Activated T-cell treated with anti-CD3 and anti-CD28 coated beads, Interleukin-2, amount 50 U/mL, for 72 hours (primary cell): ENCODE measurements around the gene SND1. TPM values are rescaled to one million over a fixed set of nuclear protein-coding genes. Genes with fewer than 3 reads are reported as not detected.

Experiments used
- ATAC-seq, 2 donors: fragments of 150-1000 bp; cut with Tn5 transposase; replicated peaks in 1 of 2; 2 replicates each; pipeline ENCODE4 v1.10.0; 2021; ENCODE audit warnings: moderate library complexity in 2 of 2, mild to moderate bottlenecking in 1 of 2
- DNase-seq, 2 donors: peaks; one replicate each; pipeline ENCODE4 v3.0.0; 2021 to 2022; ENCODE audit warnings: mixed read lengths in 1 of 2
- H3K27ac Mint-ChIP-seq: one replicate; pipeline ENCODE4 v1.8.0; 2022; ENCODE audit warnings: mild to moderate bottlenecking, moderate library complexity, mixed read lengths
- H3K27me3 Mint-ChIP-seq: one replicate; pipeline ENCODE4 v1.8.0; 2022; ENCODE audit warnings: low read depth, mixed read lengths
- H3K36me3 Mint-ChIP-seq, 2 donors: one replicate each; pipeline ENCODE4 v1.8.0; 2022; ENCODE audit warnings: mixed read lengths in 2 of 2, mild to moderate bottlenecking in 1 of 2; ENCODE audit not compliant: insufficient read depth in 2 of 2
- H3K4me1 Mint-ChIP-seq: one replicate; pipeline ENCODE4 v1.8.0; 2022; ENCODE audit warnings: low read depth, mixed read lengths
- H3K4me3 Mint-ChIP-seq, 2 donors: one replicate each; pipeline ENCODE4 v1.8.0; 2022; ENCODE audit warnings: mild to moderate bottlenecking in 2 of 2, mixed read lengths in 2 of 2, moderate library complexity in 2 of 2
- H3K9me3 Mint-ChIP-seq, 2 donors: one replicate each; pipeline ENCODE4 v1.8.0; 2022; ENCODE audit warnings: mixed read lengths in 2 of 2
- total RNA-seq, 2 donors: library from RNA; stranded (reverse); gene quantifications; one replicate each; pipeline ENCODE4 v1.2.3, GENCODE V29; 2022

SND1 gene
- total RNA-seq, 2 donors from 2014 or later: 237 to 285 TPM

DNA sequence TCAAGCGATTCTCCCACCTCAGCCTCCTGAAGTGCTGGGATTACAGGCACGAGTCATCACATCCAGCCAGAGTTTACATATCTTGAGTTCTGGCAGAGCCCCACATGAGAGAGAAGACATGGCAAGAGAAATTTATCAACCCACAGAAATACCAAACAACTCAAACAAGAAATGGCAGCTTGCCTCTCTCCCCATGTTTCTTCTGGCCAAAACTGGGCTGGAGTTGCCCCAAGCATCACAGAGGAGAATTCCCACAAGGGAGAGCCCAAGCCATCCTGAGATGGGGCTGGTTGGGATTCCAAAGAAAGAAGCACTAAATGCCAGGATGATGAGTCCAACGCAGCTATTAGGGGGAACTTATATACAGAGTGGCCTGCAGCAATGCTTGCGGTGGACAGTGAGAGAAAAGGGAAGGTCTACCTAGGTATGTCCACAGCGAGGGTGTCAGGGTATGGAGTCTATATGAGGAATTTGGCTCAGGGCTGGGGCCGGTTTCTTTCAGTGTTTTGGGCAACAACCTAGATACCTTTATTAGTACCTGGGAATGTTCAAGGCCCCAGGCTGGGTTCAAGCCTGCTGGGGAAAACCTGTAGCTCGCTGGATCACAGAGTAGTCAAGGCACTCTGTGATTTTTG lies 19.6 kb upstream of the SND1 start:
- ATAC-seq (no peak), DNase-seq (no peak)
- Mint-ChIP-seq H3K27me3 (peaks cover 21% of the 10 kb centered on the region), H3K4me1 (peaks cover 7% of the 10 kb centered on the region), H3K4me3 (no peak overlapping the region), H3K9me3 (no peaks in the 10 kb centered on the region), H3K36me3 (no peaks in the 10 kb centered on the region), H3K27ac (no peak overlapping the region)

DNA sequence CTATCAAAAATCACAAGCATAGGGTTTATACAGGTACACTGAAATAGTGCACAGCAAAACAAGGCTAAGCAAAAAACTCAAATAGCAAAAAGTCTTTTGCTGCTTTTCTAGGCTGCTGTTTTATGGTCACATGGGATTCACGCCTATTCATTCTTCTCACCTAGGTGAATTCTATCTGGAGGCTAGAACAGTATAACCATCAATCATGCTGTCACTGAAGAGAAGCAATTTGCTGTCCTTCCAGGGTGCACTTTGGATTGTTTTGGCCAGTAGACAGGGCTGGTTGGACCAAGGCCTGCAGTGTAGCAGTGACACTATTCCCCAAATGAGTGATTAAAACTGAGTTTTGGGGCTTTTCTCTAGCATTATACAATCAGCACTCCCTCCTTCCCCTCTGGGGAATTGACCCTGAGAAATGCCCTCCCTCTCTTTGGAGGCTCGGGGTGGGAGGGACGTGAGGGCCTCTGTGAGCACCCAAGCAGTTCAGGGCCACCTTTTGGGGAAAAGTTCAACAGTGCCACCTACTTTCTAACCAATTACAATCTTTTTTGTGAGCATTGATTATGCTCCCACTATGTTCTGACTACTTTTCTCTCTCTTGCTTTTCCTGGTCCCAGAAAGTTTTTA lies 16.2 kb upstream of the SND1 start:
- no peak overlapping the region for H3K4me3 Mint-ChIP-seq
- H3K4me1 Mint-ChIP-seq: no peaks in the 10 kb centered on the region
- H3K27ac Mint-ChIP-seq: no peak overlapping the region
- no peaks in the 10 kb centered on the region for H3K36me3 Mint-ChIP-seq
- no peaks in the 10 kb centered on the region for H3K9me3 Mint-ChIP-seq
- ATAC-seq (no peak), DNase-seq (no peak)
- peaks cover 27% of the 10 kb centered on the region for H3K27me3 Mint-ChIP-seq

DNA sequence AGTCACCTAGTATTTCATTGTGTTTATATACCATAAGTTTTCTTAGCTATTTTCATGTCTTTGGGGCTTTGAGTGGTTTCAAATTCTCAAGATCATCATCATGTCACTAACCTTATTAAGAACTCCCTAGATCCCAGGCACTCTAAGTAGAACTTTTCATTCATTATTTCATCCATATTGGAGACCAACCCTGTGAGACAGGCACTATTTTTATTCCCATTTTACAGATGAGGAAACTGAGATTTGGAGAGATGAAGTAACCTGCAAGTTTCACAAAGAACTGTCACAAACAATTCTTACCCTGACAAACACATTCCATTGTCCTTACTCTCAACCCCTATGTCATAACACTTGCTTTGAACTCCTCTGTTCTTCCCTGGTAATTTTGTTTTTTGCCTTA lies 13.8 kb upstream of the SND1 start:
- H3K27ac Mint-ChIP-seq: no peak overlapping the region
- peaks cover 27% of the 10 kb centered on the region for H3K27me3 Mint-ChIP-seq
- ATAC-seq (no peak), DNase-seq (no peak)
- no peak overlapping the region for H3K4me3 Mint-ChIP-seq
- H3K9me3 Mint-ChIP-seq: no peaks in the 10 kb centered on the region
- H3K36me3 Mint-ChIP-seq: no peaks in the 10 kb centered on the region
- H3K4me1 Mint-ChIP-seq: no peaks in the 10 kb centered on the region

DNA sequence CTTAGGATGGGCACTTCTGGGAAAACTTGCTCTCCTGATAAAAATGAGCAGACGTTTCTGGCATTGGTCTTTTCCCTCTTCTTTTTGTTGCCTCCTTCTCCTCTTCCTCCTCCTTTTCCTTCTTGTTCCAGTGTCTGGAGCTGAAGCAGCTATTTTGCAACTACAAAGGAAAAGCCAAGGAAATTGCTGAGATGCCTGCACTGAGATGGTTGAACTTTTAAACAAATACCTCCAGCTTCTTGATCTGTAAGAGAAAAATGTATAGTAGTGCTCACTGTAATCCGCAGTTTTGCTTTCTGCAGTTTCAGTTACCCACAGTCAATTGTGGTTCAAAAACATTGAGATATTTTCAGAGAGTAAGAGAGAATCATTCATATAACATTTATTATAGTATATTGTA lies 7.5 kb upstream of the SND1 start:
- Mint-ChIP-seq H3K4me3 (no peak overlapping the region), H3K4me1 (no peaks in the 10 kb centered on the region), H3K36me3 (no peaks in the 10 kb centered on the region), H3K27ac (no peak overlapping the region), H3K9me3 (no peaks in the 10 kb centered on the region), H3K27me3 (peaks cover 6% of the 10 kb centered on the region)
- DNase-seq: no peak
- ATAC-seq: no peak

DNA sequence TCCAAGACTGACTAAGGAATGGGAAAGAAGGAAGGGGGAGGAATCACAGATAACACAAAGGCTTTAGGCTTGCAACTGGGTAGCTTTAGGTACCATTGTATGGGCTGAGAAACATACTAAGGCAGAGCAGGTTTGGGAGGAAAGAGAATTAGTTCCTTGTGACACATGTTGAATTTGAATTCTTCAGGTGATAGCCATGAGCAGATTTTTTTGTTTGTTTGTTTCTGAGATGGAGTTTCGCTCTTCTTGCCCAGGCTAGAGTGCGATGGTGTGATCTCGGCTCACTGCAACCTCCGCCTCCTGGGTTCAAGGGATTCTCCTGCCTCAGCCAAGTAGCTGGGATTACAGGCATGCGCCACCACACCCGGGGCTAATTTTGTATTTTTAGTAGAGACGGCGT lies 4.4 kb upstream of the SND1 start:
- ATAC-seq: no peak
- Mint-ChIP-seq H3K27me3 (no peaks in the 10 kb centered on the region), H3K4me1 (peaks cover 6% of the 10 kb centered on the region), H3K36me3 (peaks cover 3 to 10% of the 10 kb centered on the region in 2 donors), H3K4me3 (no peak overlapping the region), H3K27ac (no peak overlapping the region), H3K9me3 (no peaks in the 10 kb centered on the region)
- no peak for DNase-seq

DNA sequence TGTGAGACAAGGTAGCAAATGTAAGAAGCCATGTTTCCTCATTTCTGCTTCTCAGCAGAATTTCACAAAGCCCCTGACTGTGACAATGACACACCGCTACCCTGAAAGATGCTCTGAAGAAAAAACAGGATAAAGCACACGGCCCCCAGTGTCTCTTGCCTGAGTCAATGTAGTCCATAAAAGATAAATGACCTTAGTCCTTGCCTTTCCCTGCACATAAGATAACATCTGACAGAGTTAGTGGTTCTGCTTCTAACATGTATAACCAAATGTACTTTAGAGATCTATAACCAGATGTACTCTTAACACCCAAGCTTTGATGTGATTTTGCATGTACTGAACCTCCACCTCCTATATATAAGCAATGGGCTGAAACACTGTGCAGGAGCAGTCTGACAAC lies 3.0 kb upstream of the SND1 start:
- Mint-ChIP-seq H3K27ac (no peak overlapping the region), H3K4me1 (peaks cover 18% of the 10 kb centered on the region), H3K9me3 (no peaks in the 10 kb centered on the region), H3K4me3 (no peak overlapping the region), H3K36me3 (peaks cover 6 to 18% of the 10 kb centered on the region in 2 donors), H3K27me3 (no peaks in the 10 kb centered on the region)
- DNase-seq (no peak), ATAC-seq (no peak)

DNA sequence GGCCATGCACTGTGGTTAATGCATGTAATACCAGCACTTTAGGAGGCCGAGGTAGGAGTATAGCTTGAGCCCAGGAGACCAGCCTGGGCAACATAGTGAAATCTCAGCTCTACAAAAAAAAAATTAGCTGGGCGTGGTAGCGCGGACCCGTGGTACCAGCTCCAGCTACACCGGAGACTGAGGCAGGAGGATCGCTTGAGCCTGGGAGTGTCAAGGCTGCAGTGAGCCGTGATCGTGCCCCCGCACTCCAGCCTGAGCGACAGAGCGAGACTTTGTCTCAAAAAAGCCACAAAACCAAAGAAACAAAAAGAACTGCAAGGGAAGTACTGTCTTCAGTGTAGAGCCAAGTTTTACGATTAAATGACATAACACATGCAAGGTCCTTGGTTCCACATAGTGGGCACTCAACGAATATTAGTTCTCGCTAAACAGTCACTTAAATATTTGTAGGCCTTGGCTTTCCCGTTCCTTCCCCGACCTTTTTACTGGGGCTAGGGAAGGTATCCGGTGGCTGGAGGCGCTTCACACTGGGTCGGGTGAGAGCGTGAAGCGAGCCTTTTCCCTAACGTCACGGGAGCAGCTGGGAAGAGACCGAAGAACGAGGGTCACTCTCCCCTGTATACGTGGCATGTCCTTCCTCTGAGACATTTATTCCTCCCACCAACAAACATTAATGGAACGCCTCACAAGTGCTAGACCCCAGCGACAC lies 993 bp upstream of the SND1 start:
- Mint-ChIP-seq H3K4me1 (peaks cover 38% of the 10 kb centered on the region), H3K9me3 (no peaks in the 10 kb centered on the region), H3K4me3 (peak overlapping the region in 1 of 2 donors; percentile 97), H3K27me3 (no peaks in the 10 kb centered on the region), H3K27ac (peak overlapping the region; percentile 98), H3K36me3 (peaks cover 6 to 26% of the 10 kb centered on the region in 2 donors)
- ATAC-seq (no peak), DNase-seq (peak in 1 of 2 donors; percentile 34)

DNA sequence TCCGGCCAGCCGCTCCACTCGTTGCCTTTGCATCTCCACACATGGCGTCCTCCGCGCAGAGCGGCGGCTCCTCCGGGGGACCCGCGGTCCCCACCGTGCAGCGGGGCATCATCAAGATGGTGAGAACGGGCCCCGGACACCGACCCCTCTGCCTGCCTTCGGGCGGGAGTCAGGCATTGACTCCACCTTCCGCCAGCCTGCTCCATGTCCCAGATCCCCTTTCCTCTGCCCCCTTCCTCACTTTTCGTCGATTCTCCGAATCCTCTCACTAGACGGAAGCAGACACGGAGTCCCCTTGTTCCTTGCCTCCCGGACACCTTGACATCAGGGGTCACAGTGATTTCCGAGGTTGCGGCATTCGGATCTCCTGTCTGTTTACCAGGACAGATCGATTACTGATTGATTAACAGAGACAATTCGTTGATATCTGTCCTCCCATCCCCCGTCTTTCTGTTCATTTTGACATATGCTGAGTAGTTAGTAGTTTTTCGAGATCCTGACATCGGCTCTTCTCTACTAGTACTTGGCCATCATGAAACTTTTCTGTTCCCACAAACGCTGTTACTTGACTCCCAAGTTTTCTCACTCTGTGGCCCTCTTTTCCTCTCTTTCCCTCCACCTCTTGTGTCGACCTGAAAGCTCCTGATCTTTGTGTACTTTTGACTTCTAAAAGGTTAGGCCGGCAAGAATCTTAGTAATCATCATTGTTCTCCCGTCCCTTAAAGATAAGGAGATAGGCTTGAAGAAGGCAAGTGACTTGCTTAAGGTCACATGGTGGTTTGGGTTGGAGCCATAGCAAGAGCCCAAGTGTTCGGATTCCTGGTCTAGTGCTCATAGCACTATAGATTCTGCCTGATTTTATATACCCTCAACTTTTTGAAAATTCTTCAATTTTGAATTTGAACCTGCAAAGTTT lies 597 bp downstream of the SND1 start:
- Mint-ChIP-seq H3K27ac (peak overlapping the region; percentile 98), H3K36me3 (peaks cover 9 to 30% of the 10 kb centered on the region in 2 donors), H3K4me1 (peaks cover 52% of the 10 kb centered on the region), H3K4me3 (peak overlapping the region in 1 of 2 donors; percentile 97), H3K27me3 (no peaks in the 10 kb centered on the region), H3K9me3 (no peaks in the 10 kb centered on the region)
- peak; percentile 31 to 32 for ATAC-seq
- DNase-seq: peak in 1 of 2 donors; percentile 8

DNA sequence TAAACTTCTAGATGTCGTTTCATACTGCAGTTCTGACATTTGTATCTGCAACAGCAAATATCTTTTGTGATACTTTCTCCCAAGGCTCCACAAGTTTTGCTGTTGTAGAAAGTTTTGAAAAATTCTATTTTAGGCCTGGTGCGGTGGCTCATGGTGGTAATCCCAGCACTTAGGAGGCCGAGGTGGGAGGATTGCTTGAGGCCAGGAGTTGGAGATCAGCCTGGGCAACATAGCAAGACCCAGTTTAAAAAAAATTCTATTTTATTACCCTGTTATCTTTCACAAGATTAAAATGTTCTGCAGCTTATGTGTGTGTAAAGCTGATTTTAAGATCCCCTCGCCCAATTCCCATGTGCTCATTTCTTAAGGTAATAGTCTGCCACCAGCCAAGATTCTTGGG lies 1.4 kb downstream of the SND1 start:
- Mint-ChIP-seq H3K4me3 (peak overlapping the region in 1 of 2 donors; percentile 97), H3K27ac (peak overlapping the region; percentile 98)

DNA sequence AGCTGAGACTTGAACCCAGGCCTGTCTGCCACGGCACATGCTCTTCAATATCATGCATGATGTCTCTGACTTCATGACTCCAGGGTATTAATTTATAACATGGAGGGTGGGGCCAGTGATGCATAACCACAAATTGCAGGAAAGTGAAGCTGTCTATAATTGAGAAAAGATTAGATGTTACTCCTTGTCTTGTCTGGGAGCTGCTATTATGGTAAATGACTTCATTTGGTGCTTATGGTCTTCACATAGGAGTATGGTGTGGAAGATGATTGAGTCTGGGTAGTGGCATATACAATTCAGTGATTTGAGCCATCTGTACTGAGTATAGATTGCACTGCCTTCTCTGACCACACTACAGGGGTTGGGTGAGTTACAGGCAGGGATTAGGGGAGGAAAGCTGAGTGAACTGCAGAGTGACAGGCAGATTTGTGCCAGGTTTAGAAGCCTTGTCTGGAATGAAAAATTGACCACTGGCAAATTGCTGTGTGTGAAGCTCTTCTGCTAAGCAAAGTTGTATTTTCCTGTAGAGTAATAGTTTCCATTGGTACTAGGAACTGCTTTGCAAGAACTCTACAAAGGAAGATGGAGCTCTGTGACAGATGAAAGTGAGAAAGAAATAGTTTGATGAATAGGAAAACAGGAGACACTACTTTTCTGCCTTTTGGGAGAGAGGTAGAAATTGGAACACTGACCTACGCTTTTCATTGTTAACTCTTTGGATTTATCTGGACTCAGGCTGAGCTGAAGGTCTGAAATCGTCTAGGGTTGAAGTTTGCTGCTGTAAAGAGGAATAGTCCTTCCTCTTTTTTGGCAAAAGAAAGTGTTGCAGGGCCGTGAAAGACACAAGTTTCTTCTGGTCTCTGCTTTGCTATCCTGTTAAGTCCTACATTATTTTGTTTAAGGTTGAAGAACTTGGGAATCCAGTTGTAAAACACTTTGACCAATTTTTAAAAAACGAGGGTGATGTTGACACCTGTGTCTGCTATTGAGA lies 2.7 kb downstream of the SND1 start:
- Mint-ChIP-seq H3K9me3 (no peaks in the 10 kb centered on the region), H3K4me3 (peak overlapping the region in 1 of 2 donors; percentile 97), H3K27ac (peak overlapping the region; percentile 98), H3K4me1 (peaks cover 59% of the 10 kb centered on the region), H3K27me3 (no peaks in the 10 kb centered on the region), H3K36me3 (peaks cover 11 to 39% of the 10 kb centered on the region in 2 donors)
- ATAC-seq (no peak), DNase-seq (peak; percentile 8 to 9)

More for the DNA sequence above, 1.4 kb downstream of the SND1 start:
- no peaks in the 10 kb centered on the region for H3K9me3 Mint-ChIP-seq
- ATAC-seq (no peak), DNase-seq (no peak)
- no peaks in the 10 kb centered on the region for H3K27me3 Mint-ChIP-seq
- H3K36me3 Mint-ChIP-seq: peaks cover 9 to 33% of the 10 kb centered on the region in 2 donors
- H3K4me1 Mint-ChIP-seq: peaks cover 52% of the 10 kb centered on the region

DNA sequence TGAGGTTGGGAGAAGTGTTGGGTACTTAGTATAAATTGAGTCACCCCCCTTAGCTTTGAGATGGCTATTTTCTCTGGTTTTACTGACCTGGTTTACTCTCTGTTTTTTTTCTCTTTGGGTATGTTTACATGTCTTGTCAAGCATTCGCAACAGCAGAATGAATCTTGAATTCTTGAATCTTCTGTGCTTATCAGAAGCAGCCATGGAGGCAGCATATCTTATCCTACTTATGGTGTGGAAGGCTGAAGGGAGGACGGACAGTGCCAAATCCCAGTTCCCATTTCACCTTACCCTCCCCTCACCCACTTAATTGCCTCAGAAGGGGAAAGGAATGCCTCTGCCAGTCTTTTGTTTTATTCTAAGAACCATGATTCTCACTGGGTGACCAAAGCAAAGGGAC lies 3.7 kb downstream of the SND1 start:
- Mint-ChIP-seq H3K27ac (peak overlapping the region; percentile 26), H3K36me3 (peaks cover 12 to 43% of the 10 kb centered on the region in 2 donors)
- no peak for ATAC-seq

DNA sequence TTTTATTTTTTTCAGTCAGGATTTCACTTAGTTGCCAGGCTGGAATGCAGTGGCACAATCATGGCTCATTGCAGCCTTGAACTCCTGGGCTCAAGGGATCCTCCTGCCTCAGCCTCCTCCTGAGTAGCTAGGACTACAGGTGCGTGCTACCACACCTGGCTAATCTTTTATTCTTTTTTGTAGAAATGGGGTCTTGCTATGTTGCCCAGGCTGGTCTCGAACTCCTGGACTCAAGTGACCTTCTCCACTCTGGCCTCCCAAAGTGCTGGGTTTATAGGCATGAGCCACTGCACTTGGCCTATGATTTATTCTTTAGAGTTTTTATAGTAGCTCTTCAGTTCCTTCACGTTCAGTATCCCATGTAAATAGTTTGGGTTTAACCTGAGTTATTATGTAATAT lies 5.5 kb downstream of the SND1 start:
- H3K4me3 Mint-ChIP-seq: no peak overlapping the region
- H3K27me3 Mint-ChIP-seq: no peaks in the 10 kb centered on the region
- H3K27ac Mint-ChIP-seq: no peak overlapping the region
- peaks cover 66% of the 10 kb centered on the region for H3K4me1 Mint-ChIP-seq
- ATAC-seq: no peak
- peaks cover 11 to 43% of the 10 kb centered on the region in 2 donors for H3K36me3 Mint-ChIP-seq
- H3K9me3 Mint-ChIP-seq: no peaks in the 10 kb centered on the region
- DNase-seq: no peak

More for the DNA sequence above, 3.7 kb downstream of the SND1 start:
- Mint-ChIP-seq H3K9me3 (no peaks in the 10 kb centered on the region), H3K4me3 (peak overlapping the region in 1 of 2 donors; percentile 97), H3K4me1 (peaks cover 66% of the 10 kb centered on the region), H3K27me3 (no peaks in the 10 kb centered on the region)
- DNase-seq: no peak
